Esophagus squamous epithelium (tissue), 4 donors: Measurements from ENCODE around the gene RPRML.

ENCODE experiments used
- CTCF ChIP-seq, 6 experiments: fragments of 450-650 bp in 4 of 6; fragments of 200-600 bp in 2 of 6; sonication (generic) in 2 of 6; IDR thresholded peaks; one replicate each; pipeline ENCODE4 v1.5.1; 2016 to 2019; ENCODE audit warnings: antibody characterized with exemption in 6 of 6, mild to moderate bottlenecking in 4 of 6, moderate library complexity in 4 of 6
- POLR2A ChIP-seq, 4 donors: fragments of 450-650 bp; IDR thresholded peaks; one replicate each; pipeline ENCODE4 v1.6.1; 2017; ENCODE audit warnings: antibody characterized with exemption in 4 of 4, mild to moderate bottlenecking in 4 of 4, moderate library complexity in 3 of 4

- TF ChIP-seq CTCF (IDR thresholded peaks at IDR 0.05) (no peak), POLR2A (IDR thresholded peaks at IDR 0.05) (no peak)
Observed at GRCh38 chr17:46975287-46975686, 3.8 kb downstream of the RPRML start.
